Right lobe of liver (tissue), 6 donors: Measurements from ENCODE around the gene RPLP2. TPM values are rescaled to one million over a fixed set of nuclear protein-coding genes. Genes with fewer than 3 reads are reported as not detected.

Experiments
- ATAC-seq, 4 donors: fragments of 200-7000 bp; cut with Tn5 transposase; one replicate each; pipeline ENCODE4 v1.9.1; 2020; ENCODE audit warnings: mild to moderate bottlenecking in 4 of 4, moderate library complexity in 4 of 4
- DNase-seq, 3 donors: peaks; one replicate each; pipeline ENCODE4 v3.0.0-alpha.2; 2020
- H3K27ac ChIP-seq, 3 donors: fragments of 200-600 bp; one replicate each; pipeline ENCODE4 v1.8.0; 2022
- H3K27me3 ChIP-seq, 2 donors: fragments of 200-600 bp; one replicate each; pipeline ENCODE4 v1.8.0; 2022
- H3K36me3 ChIP-seq, 4 donors: fragments of 200-600 bp; sonication (generic) in 1 of 4; one replicate each; pipeline versions ENCODE4 v1.5.1 to v1.8.0; 2017 to 2022; ENCODE audit warnings: control low read depth in 1 of 4
- H3K4me1 ChIP-seq, 4 donors: fragments of 200-600 bp; sonication (generic) in 1 of 4; one replicate each; pipeline versions ENCODE4 v1.5.1 to v1.8.0; 2017 to 2022; ENCODE audit warnings: control low read depth in 1 of 4
- H3K4me3 ChIP-seq, 3 donors: fragments of 200-600 bp; one replicate each; pipeline ENCODE4 v1.8.0; 2022
- H3K9me3 ChIP-seq, 4 donors: fragments of 200-600 bp; sonication (generic) in 1 of 4; one replicate each; pipeline versions ENCODE4 v1.5.1 to v1.8.0; 2017 to 2022; ENCODE audit warnings: control low read depth in 1 of 4
- CTCF ChIP-seq, 4 donors: fragments of 200-600 bp in 3 of 4; fragments of 450-650 bp in 1 of 4; IDR thresholded peaks; one replicate each; pipeline versions ENCODE4 v1.5.1 to v1.8.0; 2016 to 2022; ENCODE audit warnings: antibody characterized with exemption in 4 of 4, mild to moderate bottlenecking in 2 of 4
- POLR2A ChIP-seq: fragments of 450-650 bp; IDR thresholded peaks from one replicate; pipeline ENCODE4 v1.6.1; 2017; ENCODE audit warnings: antibody characterized with exemption, mild to moderate bottlenecking
- WGBS: methylation state at CpG from one replicate; pipeline ENCODE4 v1.1.6; 2018; ENCODE audit warnings: low coverage, low lambda C conversion rate; ENCODE audit not compliant: insufficient coverage; ENCODE audit errors: missing lambda C conversion rate; 5-methylcytosine and 5-hydroxymethylcytosine counted together
- intact Hi-C, 2 donors: fragments of 100-400 bp; cut with DNase I; formaldehyde crosslinking; loops; one replicate each; pipeline versions ENCODE4 v1.11.2 to v1.14.1; 2022
- total RNA-seq, 6 experiments: library from RNA; depleted of rRNA in 2 of 6; stranded (reverse); fragments of >200 nt in 2 of 6; fragmentation: NEBNext Ultra II Directional in 3 of 6; extraction: Animal tissue kit (Norgen Biotek cat#: 25700) in 3 of 6; gene quantifications; one replicate each; pipeline versions ENCODE4 v1.1.0 to v1.2.4, GENCODE V29; 2016 to 2023
- donor health status: DM: no; HTN: yes; CAD: no.
- donor health status: DM: no; HTN: no; CAD: no.
- donor health status: DM: no; HTN: no; CAD: no.
- donor health status: DM: no; HTN: yes; CAD: no.
- donor health status: DM: no; HTN: yes; CAD: no.

The RPLP2 gene
- total RNA-seq, 6 experiments from 2014 or later = 212 to 574 (median 457) TPM

GRCh38 chr11:789943-790342, 19.8 kb upstream of the RPLP2 start, which contains the start of gene CEND1:
CEND1 (minus strand) TSS chr11:790090; CDS start chr11:788576, 1,514 bp downstream.
- H3K27me3 ChIP-seq = no peaks in the 10 kb centered on the region
- no peaks in the 10 kb centered on the region for H3K9me3 ChIP-seq
- H3K27ac ChIP-seq = no peak within 1 kb of the TSS
- ATAC-seq (peak; percentile 7 to 38 (median 26)), DNase-seq (no peak)
- peaks cover 0 to 11% (median 0%) of the 10 kb centered on the region in 4 donors for H3K4me1 ChIP-seq
- intact Hi-C loops = no loop called here
- no peak for TF ChIP-seq CTCF (IDR thresholded peaks at IDR 0.05)
- no peak for TF ChIP-seq POLR2A
- no peak within 1 kb of the TSS for H3K4me3 ChIP-seq
- 10% methylated on average over 2 of the region's 44 CpGs for WGBS
- peaks cover 0 to 5% (median 0%) of the 10 kb centered on the region in 4 donors for H3K36me3 ChIP-seq

DNA sequence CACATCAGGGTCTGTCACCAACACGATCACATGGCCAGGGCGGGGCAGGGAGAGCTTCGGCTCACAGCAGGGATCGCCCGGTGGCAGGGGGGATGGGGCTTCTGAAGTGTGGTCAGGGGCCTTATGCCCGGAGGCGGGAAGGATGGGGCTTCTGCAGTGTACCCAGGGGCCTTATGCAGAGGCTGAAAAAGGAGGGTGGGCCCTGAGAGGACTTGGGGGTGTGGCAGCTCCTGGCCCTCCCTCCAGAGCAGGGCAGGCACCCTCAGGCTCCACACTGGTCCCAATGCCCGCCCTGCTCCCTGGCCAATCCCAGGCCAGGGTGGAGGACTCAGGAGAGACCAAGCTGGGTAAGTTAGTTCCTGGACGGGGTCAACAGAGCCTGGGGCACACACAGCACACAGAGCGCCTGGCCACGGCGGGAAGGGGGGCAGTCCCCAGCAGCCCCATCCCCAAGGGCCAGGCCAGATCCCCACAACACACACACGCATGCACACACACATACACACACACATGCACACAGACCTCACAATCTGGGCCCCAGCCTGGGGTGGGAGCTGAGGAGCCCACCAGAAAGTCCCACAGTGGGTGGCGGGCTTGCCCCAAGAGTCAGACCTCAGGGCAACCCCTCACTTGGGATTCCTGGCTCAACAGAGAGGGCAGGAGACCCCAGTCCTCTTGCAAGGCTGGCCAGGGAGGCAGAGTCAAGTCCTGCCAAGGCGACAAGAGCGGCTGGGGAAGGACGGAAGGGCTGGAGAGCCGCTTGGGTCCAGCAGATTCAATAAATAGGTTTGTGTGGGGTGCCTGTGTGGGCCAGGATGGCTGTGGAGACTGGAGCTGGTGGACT, 18.8 kb upstream of the RPLP2 start:
- peak; percentile 4 to 29 (median 17) for ATAC-seq
- H3K4me3 ChIP-seq = no peak overlapping the region
- no peak overlapping the region for H3K27ac ChIP-seq
- no peaks in the 10 kb centered on the region for H3K27me3 ChIP-seq
- intact Hi-C loops = no loop called here
- H3K4me1 ChIP-seq = peaks cover 0 to 12% (median 0%) of the 10 kb centered on the region in 4 donors
- WGBS = 52% methylated on average over 6 of the region's 18 CpGs
- no peak for DNase-seq
- no peaks in the 10 kb centered on the region for H3K9me3 ChIP-seq
- peaks cover 0 to 5% (median 0%) of the 10 kb centered on the region in 4 donors for H3K36me3 ChIP-seq
- no peak for TF ChIP-seq CTCF (IDR thresholded peaks at IDR 0.05)
- TF ChIP-seq POLR2A = no peak

DNA sequence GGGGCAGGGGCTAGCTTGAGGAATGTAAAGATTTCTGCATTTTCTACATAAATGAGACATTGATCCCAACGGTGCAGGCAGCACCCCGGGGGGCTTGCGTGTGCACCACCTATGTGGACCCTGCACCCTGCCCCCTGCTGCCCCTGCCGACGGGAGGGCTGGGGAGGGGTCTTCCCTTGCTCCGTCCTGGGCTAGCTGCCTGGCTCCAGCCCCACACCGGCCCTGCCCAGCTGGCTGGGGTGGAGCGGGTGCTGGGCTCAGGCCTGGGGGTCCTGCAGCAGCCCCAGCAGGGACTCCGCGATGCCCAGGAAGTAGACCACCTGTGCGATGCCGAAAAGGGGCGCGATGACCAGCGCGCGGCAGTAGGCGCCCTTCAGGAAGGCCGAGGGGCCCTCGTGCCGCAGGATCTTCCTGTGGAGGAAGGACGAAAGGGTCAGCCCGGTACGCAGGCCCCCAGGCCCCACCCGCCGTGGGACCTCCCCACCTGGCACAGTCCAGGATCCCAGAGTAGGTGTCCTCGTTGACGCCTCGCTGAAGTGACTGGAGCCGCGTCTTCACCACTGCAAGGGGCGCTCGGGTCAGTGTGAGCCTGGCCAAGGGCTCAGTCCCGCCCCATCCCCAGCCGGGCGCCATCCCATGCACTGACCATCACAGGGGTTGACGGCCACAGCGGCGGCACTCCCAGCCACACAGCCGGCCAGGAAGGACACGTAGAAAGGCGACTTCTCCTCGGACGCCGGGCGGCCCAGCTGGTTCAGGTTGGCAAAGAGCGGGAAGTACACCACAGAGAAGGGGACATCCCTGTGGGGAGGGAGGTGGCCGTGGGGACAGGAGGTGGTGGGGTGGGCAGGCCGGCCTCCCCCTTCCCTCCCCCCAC, 17.9 kb upstream of the RPLP2 start:
- no peak overlapping the region for H3K4me3 ChIP-seq
- H3K27me3 ChIP-seq = no peaks in the 10 kb centered on the region
- intact Hi-C loops = no loop called here
- no peak for ATAC-seq
- H3K27ac ChIP-seq = no peak overlapping the region
- DNase-seq = peak in 1 of 3 donors; percentile 54
- TF ChIP-seq CTCF (IDR thresholded peaks at IDR 0.05) (no peak), POLR2A (no peak)
- 84% methylated on average over 7 of the region's 49 CpGs for WGBS
- H3K4me1 ChIP-seq = peaks cover 0 to 18% (median 6%) of the 10 kb centered on the region in 4 donors
- H3K36me3 ChIP-seq = peaks cover 0 to 5% (median 0%) of the 10 kb centered on the region in 4 donors
- no peaks in the 10 kb centered on the region for H3K9me3 ChIP-seq

GRCh38 chr11:792535-792821, 17.3 kb upstream of the RPLP2 start:
- Histone ChIP-seq H3K27me3 (no peaks in the 10 kb centered on the region), H3K9me3 (no peaks in the 10 kb centered on the region), H3K4me1 (peaks cover 0 to 24% (median 10%) of the 10 kb centered on the region in 4 donors), H3K27ac (no peak overlapping the region), H3K4me3 (no peak overlapping the region), H3K36me3 (peaks cover 0 to 5% (median 0%) of the 10 kb centered on the region in 4 donors)
- no CpG with 5 or more reads among the region's 15 CpGs for WGBS
- TF ChIP-seq POLR2A = no peak
- TF ChIP-seq CTCF (IDR thresholded peaks at IDR 0.05) = no peak
- DNase-seq = no peak
- intact Hi-C loops = no loop called here
- no peak for ATAC-seq
